Measurements from ENCODE around the gene NELFA. TPM values are rescaled to one million over a fixed set of nuclear protein-coding genes. Genes with fewer than 3 reads are reported as not detected.

Gene NELFA
- total RNA-seq, 1 experiment from 2014 or later = 27.0 TPM

- Histone ChIP-seq H3K27ac (ENCODE audit: low read length) (no peak overlapping the region), H3K27me3 (ENCODE audit: control insufficient read depth, insufficient read depth, low read length) (no peaks in the 10 kb centered on the region), H3K4me1 (ENCODE audit: control insufficient read depth, insufficient read depth, low read length) (no peaks in the 10 kb centered on the region), H3K36me3 (ENCODE audit: control insufficient read depth, insufficient read depth, low read length) (no peaks in the 10 kb centered on the region), H3K9me3 (ENCODE audit: control insufficient read depth, insufficient read depth, low read depth, low read length) (no peaks in the 10 kb centered on the region), H3K4me3 (ENCODE audit: low read depth in 2 of 2, low read length in 2 of 2) (no peak overlapping the region)
- ATAC-seq = no peak
- TF ChIP-seq REST (IDR thresholded peaks at IDR 0.05; ENCODE audit: insufficient read depth in 1 of 2, low read depth in 2 of 2, low read length in 1 of 2) (no peak), CTCF (IDR thresholded peaks at IDR 0.05) (no peak), SIN3A (IDR thresholded peaks at IDR 0.05; ENCODE audit: borderline replicate concordance, insufficient read depth, low read depth, low read length) (no peak), TCF7L2 (IDR thresholded peaks at IDR 0.05; ENCODE audit: low read depth, low read length) (no peak), POLR2AphosphoS5 (IDR thresholded peaks at IDR 0.05; ENCODE audit: low read depth, low read length) (no peak)
- BruUV-seq (replicated peaks) = no TSS peak
- intact Hi-C loops (cut with micrococcal nuclease; ENCODE audit: unreplicated experiment) = no loop called here
- CTCF ChIA-PET = no interaction called here
- in situ Hi-C loops (cut with HindIII; ENCODE audit: low pct_unique_long_range_greater_than_20kb, low sequenced_read_pairs) = no loop called here
- POLR2A ChIA-PET = no interaction called here
- DNase-seq (ENCODE audit: low read depth, low spot score) = no peak
These were observed 20.4 kb downstream of the NELFA start for GRCh38 chr4:1988327-1988724.

- ChIA-PET POLR2A (no interaction called here), CTCF (no interaction called here)
- H3K4me3 ChIP-seq (ENCODE audit: low read depth in 2 of 2, low read length in 2 of 2) = no peak overlapping the region
- no TSS peak for BruUV-seq (replicated peaks)
- in situ Hi-C loops (cut with HindIII; ENCODE audit: low pct_unique_long_range_greater_than_20kb, low sequenced_read_pairs) = no loop called here
- TF ChIP-seq TCF7L2 (IDR thresholded peaks at IDR 0.05; ENCODE audit: low read depth, low read length) (no peak), POLR2AphosphoS5 (IDR thresholded peaks at IDR 0.05; ENCODE audit: low read depth, low read length) (no peak), CTCF (IDR thresholded peaks at IDR 0.05) (no peak), REST (IDR thresholded peaks at IDR 0.05; ENCODE audit: insufficient read depth in 1 of 2, low read depth in 2 of 2, low read length in 1 of 2) (no peak), SIN3A (IDR thresholded peaks at IDR 0.05; ENCODE audit: borderline replicate concordance, insufficient read depth, low read depth, low read length) (no peak)
- no peaks in the 10 kb centered on the region for H3K9me3 ChIP-seq (ENCODE audit: control insufficient read depth, insufficient read depth, low read depth, low read length)
- H3K4me1 ChIP-seq (ENCODE audit: control insufficient read depth, insufficient read depth, low read length) = no peaks in the 10 kb centered on the region
- no peak for DNase-seq (ENCODE audit: low read depth, low spot score)
- ATAC-seq = no peak
- intact Hi-C loops (cut with micrococcal nuclease; ENCODE audit: unreplicated experiment) = no loop called here
- H3K27ac ChIP-seq (ENCODE audit: low read length) = no peak overlapping the region
- H3K36me3 ChIP-seq (ENCODE audit: control insufficient read depth, insufficient read depth, low read length) = no peaks in the 10 kb centered on the region
- H3K27me3 ChIP-seq (ENCODE audit: control insufficient read depth, insufficient read depth, low read length) = no peaks in the 10 kb centered on the region
These were observed 20.9 kb downstream of the NELFA start for GRCh38 chr4:1987721-1988326.
